ENCODE measurements around the gene BUD13.

BUD13 gene

GRCh38 chr11:116813170-116813569 is 40.4 kb upstream of the BUD13 start:
- Histone ChIP-seq H3K9ac (ENCODE audit: low read depth, low read length, poor library complexity, severe bottlenecking) (no peak overlapping the region), H2AFZ (ENCODE audit: low read length) (no peak overlapping the region), H3K4me2 (ENCODE audit: low read depth, low read length, poor library complexity, severe bottlenecking) (no peak overlapping the region), H3K9me3 (ENCODE audit: insufficient read depth, low read depth, low read length) (no peaks in the 10 kb centered on the region), H3K27me3 (ENCODE audit: insufficient read depth, low read length, poor library complexity, severe bottlenecking) (no peaks in the 10 kb centered on the region), H3K79me2 (ENCODE audit: insufficient read depth, low read length) (no peaks in the 10 kb centered on the region), H3K4me3 (ENCODE audit: low read length, poor library complexity, severe bottlenecking) (no peak overlapping the region), H3K4me1 (ENCODE audit: insufficient read depth, low read length, poor library complexity, severe bottlenecking) (no peaks in the 10 kb centered on the region), H3K9me2 (replicated peaks; ENCODE audit: low read depth, low read length) (no peaks in the 10 kb centered on the region), H3K36me3 (ENCODE audit: insufficient read depth, low read length) (no peaks in the 10 kb centered on the region), H3F3A (ENCODE audit: low read depth) (no peaks in the 10 kb centered on the region; the same call in 1 of the 2 replicates), H4K20me1 (ENCODE audit: insufficient read depth, low read length, poor library complexity, severe bottlenecking) (no peaks in the 10 kb centered on the region)
- TF ChIP-seq CTCF (conservative IDR thresholded peaks at IDR 0.05; ENCODE audit: low read length) (no peak), EZH2phosphoT487 (IDR thresholded peaks at IDR 0.05; ENCODE audit: borderline replicate concordance) (no peak)

DNA sequence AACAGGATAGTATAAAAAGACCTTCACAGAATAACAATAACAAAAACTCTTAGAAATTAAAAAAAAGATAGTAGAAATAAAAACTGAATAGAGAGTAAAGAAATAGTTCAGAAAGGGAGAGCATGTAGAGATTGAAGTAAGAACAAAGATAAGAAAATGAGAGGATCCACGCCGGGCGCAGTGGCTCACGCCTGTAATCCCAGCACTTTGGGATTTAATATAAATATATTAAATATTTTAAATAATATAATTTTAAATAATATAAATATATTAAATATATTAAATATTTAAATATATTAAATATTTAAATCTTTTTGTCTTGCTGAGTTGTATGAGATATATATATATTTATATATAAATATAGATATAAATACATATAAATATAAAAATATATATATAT is 39.3 kb upstream of the BUD13 start:
- no peaks in the 10 kb centered on the region for H3K36me3 ChIP-seq (ENCODE audit: insufficient read depth, low read length)
- TF ChIP-seq EZH2phosphoT487 (IDR thresholded peaks at IDR 0.05; ENCODE audit: borderline replicate concordance) = no peak
- no peak for TF ChIP-seq CTCF (conservative IDR thresholded peaks at IDR 0.05; ENCODE audit: low read length)

GRCh38 chr11:116811194-116811593 is 38.4 kb upstream of the BUD13 start:
- Histone ChIP-seq H3K27me3 (ENCODE audit: insufficient read depth, low read length, poor library complexity, severe bottlenecking) (no peaks in the 10 kb centered on the region), H3K36me3 (ENCODE audit: insufficient read depth, low read length) (no peaks in the 10 kb centered on the region), H3K4me2 (ENCODE audit: low read depth, low read length, poor library complexity, severe bottlenecking) (no peak overlapping the region), H4K20me1 (ENCODE audit: insufficient read depth, low read length, poor library complexity, severe bottlenecking) (no peaks in the 10 kb centered on the region), H3K4me3 (ENCODE audit: low read length, poor library complexity, severe bottlenecking) (no peak overlapping the region), H2AFZ (ENCODE audit: low read length) (no peak overlapping the region), H3K4me1 (ENCODE audit: insufficient read depth, low read length, poor library complexity, severe bottlenecking) (no peaks in the 10 kb centered on the region), H3K79me2 (ENCODE audit: insufficient read depth, low read length) (no peaks in the 10 kb centered on the region), H3K9me2 (replicated peaks; ENCODE audit: low read depth, low read length) (no peaks in the 10 kb centered on the region), H3K9ac (ENCODE audit: low read depth, low read length, poor library complexity, severe bottlenecking) (no peak overlapping the region), H3F3A (ENCODE audit: low read depth) (no peaks in the 10 kb centered on the region), H3K9me3 (ENCODE audit: insufficient read depth, low read depth, low read length) (no peaks in the 10 kb centered on the region)
- TF ChIP-seq CTCF (conservative IDR thresholded peaks at IDR 0.05; ENCODE audit: low read length) = no peak
- TF ChIP-seq EZH2phosphoT487 (IDR thresholded peaks at IDR 0.05; ENCODE audit: borderline replicate concordance) = no peak

More for the DNA sequence above, 39.3 kb upstream of the BUD13 start:
- Histone ChIP-seq H3K4me1 (ENCODE audit: insufficient read depth, low read length, poor library complexity, severe bottlenecking) (no peaks in the 10 kb centered on the region), H4K20me1 (ENCODE audit: insufficient read depth, low read length, poor library complexity, severe bottlenecking) (no peaks in the 10 kb centered on the region), H3K9me3 (ENCODE audit: insufficient read depth, low read depth, low read length) (no peaks in the 10 kb centered on the region), H3K4me3 (ENCODE audit: low read length, poor library complexity, severe bottlenecking) (no peak overlapping the region), H3F3A (ENCODE audit: low read depth) (no peaks in the 10 kb centered on the region), H2AFZ (ENCODE audit: low read length) (no peak overlapping the region), H3K4me2 (ENCODE audit: low read depth, low read length, poor library complexity, severe bottlenecking) (no peak overlapping the region), H3K79me2 (ENCODE audit: insufficient read depth, low read length) (no peaks in the 10 kb centered on the region), H3K27me3 (ENCODE audit: insufficient read depth, low read length, poor library complexity, severe bottlenecking) (no peaks in the 10 kb centered on the region), H3K9me2 (replicated peaks; ENCODE audit: low read depth, low read length) (no peaks in the 10 kb centered on the region), H3K9ac (ENCODE audit: low read depth, low read length, poor library complexity, severe bottlenecking) (no peak overlapping the region)
